Activated CD8-positive, alpha-beta memory T cell treated with anti-CD3 and anti-CD28 coated beads for 1 hour (primary cell): ENCODE results near the gene GK2.

Experiments
- DNase-seq, 2 donors: peaks; one replicate each; pipeline ENCODE4 v3.0.0-alpha.2; 2020; ENCODE audit warnings: low read depth in 1 of 2; ENCODE audit errors: extremely low read depth in 1 of 2

Gene GK2

GRCh38 chr4:79390890-79391289, 17.1 kb downstream of the GK2 start:
- no peak for DNase-seq

GRCh38 chr4:79385641-79386040, 22.4 kb downstream of the GK2 start:
- DNase-seq: no peak

- DNase-seq: no peak
These were observed 26.9 kb downstream of the GK2 start for GRCh38 chr4:79381161-79381560.

- no peak for DNase-seq
These were observed 38.0 kb downstream of the GK2 start for GRCh38 chr4:79370026-79370425.

GRCh38 chr4:79367096-79367495, 40.9 kb downstream of the GK2 start:
- DNase-seq: no peak

- DNase-seq: no peak
These were observed 41.6 kb downstream of the GK2 start for GRCh38 chr4:79366422-79366821.

- DNase-seq: no peak
These were observed 44.0 kb downstream of the GK2 start for GRCh38 chr4:79364061-79364460.

- no peak for DNase-seq
These were observed 45.4 kb downstream of the GK2 start for GRCh38 chr4:79362626-79363025.

GRCh38 chr4:79360006-79360405, 48.0 kb downstream of the GK2 start:
- DNase-seq: no peak

- no peak for DNase-seq
These were observed 49.6 kb downstream of the GK2 start for GRCh38 chr4:79358438-79358837.

GRCh38 chr4:79357365-79357764, 50.7 kb downstream of the GK2 start:
- no peak for DNase-seq
